HG02884 (cell line): ENCODE results near the gene EPPIN.

ENCODE experiments used
- ATAC-seq: cut with Tn5 transposase; IDR thresholded peaks from one replicate; pipeline ENCODE4 v1.9.1; 2021; ENCODE audit warnings: mild to moderate bottlenecking, moderate library complexity; ENCODE audit not compliant: unreplicated experiment

The EPPIN gene

GRCh38 chr20:45539382-45539781 is 7.8 kb downstream of the EPPIN start, which contains the start of gene WFDC6:
Gene WFDC6 (minus strand): TSS chr20:45539482. CDS start chr20:45539407, 75 bp downstream.
- no peak for ATAC-seq

- ATAC-seq = no peak
Measured at GRCh38 chr20:45538209-45538799, 8.9 kb downstream of the EPPIN start.

- ATAC-seq = no peak
Measured at GRCh38 chr20:45527294-45527693, 19.9 kb downstream of the EPPIN start.

GRCh38 chr20:45523821-45524220 is 23.4 kb downstream of the EPPIN start:
- ATAC-seq = no peak

- no peak for ATAC-seq
Measured at GRCh38 chr20:45518282-45518681, 28.9 kb downstream of the EPPIN start.

GRCh38 chr20:45515147-45515913 is 31.9 kb downstream of the EPPIN start, which contains the start of gene SPINT3:
Gene SPINT3 (minus strand): TSS chr20:45515622. CDS start chr20:45515608, 14 bp downstream.
- ATAC-seq = no peak

GRCh38 chr20:45510242-45510862 is 36.8 kb downstream of the EPPIN start:
- no peak for ATAC-seq

GRCh38 chr20:45509091-45509490 is 38.1 kb downstream of the EPPIN start:
- no peak for ATAC-seq

- no peak for ATAC-seq
Measured at GRCh38 chr20:45508068-45508886, 38.9 kb downstream of the EPPIN start.

GRCh38 chr20:45507011-45507820 is 40.0 kb downstream of the EPPIN start:
- no peak for ATAC-seq

GRCh38 chr20:45506398-45506797 is 40.8 kb downstream of the EPPIN start:
- no peak for ATAC-seq

- no peak for ATAC-seq
Measured at GRCh38 chr20:45503403-45503802, 43.8 kb downstream of the EPPIN start.

- ATAC-seq = no peak
Measured at GRCh38 chr20:45502561-45502960, 44.6 kb downstream of the EPPIN start.

- no peak for ATAC-seq
Measured at GRCh38 chr20:45501600-45501999, 45.6 kb downstream of the EPPIN start.

GRCh38 chr20:45500022-45500421 is 47.2 kb downstream of the EPPIN start:
- no peak for ATAC-seq

GRCh38 chr20:45497971-45498494 is 49.2 kb downstream of the EPPIN start:
- ATAC-seq = no peak

GRCh38 chr20:45496166-45496565 is 51.0 kb downstream of the EPPIN start:
- no peak for ATAC-seq

- no peak for ATAC-seq
Measured at GRCh38 chr20:45495501-45495941, 51.7 kb downstream of the EPPIN start.
